CD4-positive, alpha-beta T cell treated with Interleukin-1 beta for 1 hour (primary cell): Measurements from ENCODE around the gene CCNY.

ENCODE experiments used
- DNase-seq, 2 donors: peaks; one replicate each; pipeline ENCODE4 v3.0.0-alpha.2; 2020 to 2022

The CCNY gene

GRCh38 chr10:35567951-35568350, 231.6 kb downstream of the CCNY start:
- no peak for DNase-seq

DNA sequence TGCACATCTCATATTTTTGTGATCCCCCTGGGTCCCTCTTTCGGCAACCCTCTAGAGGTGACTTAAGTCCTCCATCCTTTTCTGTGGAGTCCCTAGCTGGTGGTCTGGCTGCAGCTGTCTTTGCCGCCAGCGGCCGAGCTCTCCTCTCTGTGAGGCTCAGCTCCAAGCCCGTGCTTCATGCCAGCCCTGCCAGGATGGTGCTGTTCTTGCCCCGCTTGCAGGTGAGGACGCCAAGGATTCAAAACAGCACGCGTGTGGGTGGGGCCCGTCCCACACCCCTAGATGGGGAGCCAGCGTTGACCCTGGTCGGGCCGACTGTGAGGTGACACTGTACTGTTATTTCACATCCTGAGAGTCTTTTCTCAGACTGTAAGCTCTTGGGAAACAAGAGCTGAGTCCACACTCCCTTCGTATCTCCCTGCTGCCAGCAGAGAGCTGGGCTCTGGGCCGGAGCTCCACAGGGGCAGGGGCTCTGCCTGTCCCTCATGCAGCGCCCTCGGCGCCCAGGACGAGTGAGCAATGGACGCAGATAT, 232.2 kb downstream of the CCNY start:
- no peak for DNase-seq

GRCh38 chr10:35569111-35569707, 232.9 kb downstream of the CCNY start:
- no peak for DNase-seq

- DNase-seq: no peak
Measured at GRCh38 chr10:35569836-35570235, 233.5 kb downstream of the CCNY start.

DNA sequence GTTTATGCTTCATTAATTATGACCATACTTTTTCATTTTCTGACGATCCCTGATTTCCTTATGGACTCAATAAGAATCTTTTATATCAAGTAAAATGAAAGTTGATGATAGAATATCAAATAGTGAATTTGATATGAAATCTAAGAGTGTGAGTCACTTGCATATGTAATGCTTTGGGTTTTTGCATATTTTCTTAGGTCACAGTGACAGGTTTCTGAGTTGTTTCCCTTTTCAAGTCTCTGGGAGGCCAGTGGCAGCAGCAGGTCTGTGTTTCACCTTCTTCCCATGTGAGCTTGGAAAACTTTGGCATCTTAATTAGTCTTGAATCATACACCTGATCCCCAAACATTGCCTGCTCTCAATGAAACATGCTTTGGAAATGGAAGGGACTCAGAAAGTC, 234.1 kb downstream of the CCNY start:
- DNase-seq: no peak

- no peak for DNase-seq
Measured at GRCh38 chr10:35572583-35572982, 236.3 kb downstream of the CCNY start.

DNA sequence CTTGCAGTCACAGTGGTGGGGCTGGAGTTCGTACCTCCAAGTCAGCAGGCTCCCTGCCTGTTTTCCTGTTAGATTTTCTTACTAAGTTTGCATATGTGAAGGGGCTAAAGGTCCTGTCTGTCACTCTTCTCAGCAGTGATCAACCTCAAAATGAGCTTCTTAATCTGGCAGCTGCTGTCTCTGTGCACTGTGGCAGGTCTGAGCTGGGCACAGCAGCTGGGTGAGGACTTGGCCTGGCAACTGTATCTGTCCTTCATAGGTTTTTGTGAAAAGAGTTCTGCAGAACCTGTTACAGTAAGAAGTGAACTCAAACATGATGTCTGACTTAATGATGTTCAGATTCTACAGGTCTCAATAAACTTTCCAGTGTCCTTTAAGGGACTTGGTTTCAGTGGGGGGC, 237.5 kb downstream of the CCNY start:
- DNase-seq: no peak

- DNase-seq: no peak
Measured at GRCh38 chr10:35574924-35575352, 238.6 kb downstream of the CCNY start.

DNA sequence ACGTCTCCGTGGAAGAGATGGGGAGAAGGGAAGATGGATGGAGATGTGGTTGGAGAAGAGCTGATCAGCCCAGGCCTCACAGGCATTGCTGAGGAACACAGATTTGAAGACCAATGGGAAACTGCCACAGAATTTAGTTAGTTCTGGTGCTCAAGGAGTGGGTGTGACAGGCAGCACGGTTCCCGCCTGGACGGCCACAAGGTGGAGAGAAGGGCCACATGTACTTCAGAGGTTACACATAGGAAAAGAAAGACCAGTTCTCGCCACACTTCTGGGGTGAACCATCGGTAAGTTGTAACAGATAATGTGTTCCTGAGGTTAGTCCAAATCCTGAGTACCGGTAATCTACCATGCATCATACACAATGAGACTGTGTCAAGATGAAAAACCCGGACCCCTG, 239.3 kb downstream of the CCNY start:
- DNase-seq: no peak

DNA sequence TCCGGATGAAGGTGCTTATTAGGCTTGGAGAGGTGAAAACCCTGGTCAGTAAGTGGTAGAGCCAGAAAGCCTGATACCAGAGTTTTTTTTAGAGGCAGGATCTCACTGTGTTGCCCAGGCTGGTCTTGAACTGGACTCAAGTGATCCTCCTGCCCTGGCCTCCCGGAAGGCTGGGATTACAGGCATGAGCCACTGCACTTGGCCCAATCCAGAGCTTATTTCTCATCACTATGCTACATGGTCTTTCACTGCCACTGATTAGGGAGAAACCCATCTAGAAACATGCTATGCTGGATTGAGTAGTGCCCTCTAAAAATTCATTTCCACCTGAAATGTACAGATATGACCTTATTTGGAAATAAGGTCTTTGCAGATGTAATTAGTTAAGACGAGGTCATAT, 240.4 kb downstream of the CCNY start:
- DNase-seq: no peak

GRCh38 chr10:35577926-35578617, 241.8 kb downstream of the CCNY start:
- no peak for DNase-seq

DNA sequence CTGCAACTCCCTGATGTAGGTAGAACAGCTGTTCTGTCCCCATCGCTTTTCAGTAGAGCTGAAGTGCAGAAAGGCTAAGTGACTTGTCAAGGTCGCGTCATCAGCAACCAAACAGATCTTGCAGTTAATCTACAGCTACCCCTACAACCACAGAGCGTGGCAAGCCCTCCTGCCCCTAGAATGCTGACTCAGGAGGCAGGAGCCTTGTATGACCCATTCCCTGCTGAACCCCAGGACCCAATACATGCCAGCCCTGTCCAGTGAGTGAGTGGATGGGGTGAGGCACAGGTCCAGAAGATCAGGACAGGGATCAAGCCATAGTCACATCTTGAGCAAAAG, 242.3 kb downstream of the CCNY start:
- DNase-seq: no peak

DNA sequence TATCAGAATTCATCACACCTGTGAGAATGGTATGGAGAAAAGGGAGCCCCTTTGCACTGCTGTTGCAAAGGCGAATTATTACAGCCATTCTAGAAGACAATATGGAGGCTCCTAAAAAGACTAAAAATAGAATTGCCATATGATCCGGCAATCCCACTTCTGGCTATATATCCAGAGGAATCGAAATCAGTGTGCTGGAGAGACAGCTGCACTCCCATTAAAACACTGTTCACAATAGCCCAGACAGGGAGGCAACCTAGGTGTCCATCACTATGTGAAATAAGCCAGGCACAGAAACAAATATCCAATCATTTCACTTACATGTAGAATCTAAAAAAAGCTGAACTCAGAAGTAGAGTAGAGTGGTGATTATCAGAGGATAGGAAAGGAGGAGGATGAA, 242.8 kb downstream of the CCNY start:
- no peak for DNase-seq

GRCh38 chr10:35579726-35580422, 243.6 kb downstream of the CCNY start:
- DNase-seq: no peak

DNA sequence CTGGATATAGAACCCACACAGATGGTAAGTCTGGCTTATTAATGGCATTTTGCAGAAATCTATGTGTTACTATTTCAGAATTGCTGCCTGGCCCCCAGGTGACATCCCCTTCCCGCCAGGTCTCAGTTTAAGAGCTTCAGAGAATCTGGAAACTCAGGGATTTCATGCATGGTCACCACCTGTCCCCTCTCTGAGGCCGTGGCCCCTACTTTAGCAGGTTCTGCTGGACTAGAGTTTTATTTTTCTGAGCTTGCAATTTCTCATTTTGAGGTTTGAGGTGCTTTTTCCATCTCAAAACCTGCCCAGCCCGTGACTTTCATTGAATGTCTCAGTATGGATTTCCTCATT, 244.1 kb downstream of the CCNY start:
- no peak for DNase-seq

DNA sequence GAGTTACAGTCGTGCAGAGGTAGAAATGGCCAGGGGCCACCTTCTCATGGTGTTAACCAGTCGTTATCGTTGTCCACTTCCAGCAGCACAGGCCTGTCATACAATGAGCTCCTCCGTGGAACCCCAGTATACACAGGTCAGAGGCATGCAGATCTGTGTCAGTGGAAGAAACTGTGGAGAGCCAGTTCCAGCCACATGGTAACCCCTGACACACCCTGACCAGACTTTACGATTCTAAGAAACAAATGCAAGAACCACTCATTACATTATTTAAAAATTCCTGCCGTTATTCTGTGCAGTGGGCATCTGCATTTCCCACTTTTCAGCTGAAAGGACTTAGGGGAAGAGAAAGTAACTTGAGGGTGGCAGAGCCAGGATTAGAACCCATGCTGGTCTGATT, 245.3 kb downstream of the CCNY start:
- DNase-seq: no peak

DNA sequence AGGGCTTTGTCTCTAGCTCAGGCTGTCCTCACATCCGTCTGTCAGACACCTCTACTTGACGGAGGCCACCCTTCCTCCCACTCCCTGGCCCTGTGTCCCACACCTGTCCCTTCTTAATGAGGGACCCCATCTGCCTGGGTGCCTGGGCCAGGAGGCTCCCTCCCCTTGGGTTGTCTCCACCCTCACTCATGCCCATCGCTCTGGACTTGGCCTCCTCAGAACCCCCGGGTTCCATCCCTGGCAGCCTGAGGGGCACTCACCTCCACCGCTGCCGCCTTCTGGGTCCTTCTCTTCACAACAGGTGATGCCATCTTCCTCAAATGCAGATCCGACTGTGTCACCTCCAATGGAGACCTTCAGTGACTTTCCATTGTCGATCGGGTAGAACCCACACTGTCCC, 248.6 kb downstream of the CCNY start:
- no peak for DNase-seq

GRCh38 chr10:35585356-35585755, 249.0 kb downstream of the CCNY start:
- DNase-seq: no peak

DNA sequence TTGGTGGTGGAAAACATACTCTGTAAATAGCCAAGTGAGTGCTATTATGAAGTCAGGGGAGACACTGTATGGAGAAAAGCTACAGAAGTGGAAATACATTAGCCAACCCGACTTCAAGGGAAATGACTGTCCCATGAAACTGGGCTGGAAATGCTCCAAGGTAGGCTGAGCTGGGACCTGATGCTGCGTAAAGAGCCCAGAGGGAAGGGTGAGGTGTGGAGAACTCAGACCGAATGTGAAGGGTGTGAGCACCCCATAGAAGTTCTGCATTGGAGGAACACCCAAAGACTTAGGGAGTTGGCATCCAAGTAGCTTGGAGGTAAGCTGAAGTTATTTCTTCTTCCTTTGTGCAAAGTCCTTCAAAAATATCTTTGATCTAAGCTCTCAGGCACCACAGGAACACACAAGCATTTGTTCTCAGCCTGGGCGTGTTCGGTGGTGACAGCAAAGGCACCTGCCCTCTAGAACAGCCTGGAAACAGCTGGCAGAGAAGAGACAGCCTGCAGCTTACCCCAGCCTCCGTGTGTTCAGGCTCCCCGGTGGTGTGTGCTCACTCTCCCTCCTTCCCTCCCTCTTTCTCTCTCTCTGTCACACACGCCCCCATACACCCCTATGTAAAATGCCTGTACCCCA, 249.7 kb downstream of the CCNY start:
- no peak for DNase-seq

- no peak for DNase-seq
Measured at GRCh38 chr10:35588836-35589235, 252.5 kb downstream of the CCNY start.

DNA sequence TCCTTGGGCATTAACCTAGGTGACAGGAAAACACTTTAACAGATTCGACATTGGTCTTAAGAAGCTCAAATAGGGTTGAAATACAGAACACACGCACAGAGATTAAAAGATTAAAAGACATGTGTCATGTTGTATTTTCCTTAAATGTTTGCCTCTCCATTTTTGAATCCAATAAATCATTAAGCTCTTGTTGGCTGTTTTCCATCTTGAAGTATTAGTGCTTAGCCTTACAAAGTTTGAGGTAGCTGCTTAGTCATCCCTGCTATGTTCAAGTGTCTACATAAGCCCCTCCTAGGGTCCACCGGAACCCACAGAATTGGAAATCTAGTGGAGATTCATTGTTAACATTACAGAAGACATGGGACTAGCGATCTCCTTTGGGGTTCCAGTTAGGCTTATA, 256.1 kb downstream of the CCNY start:
- no peak for DNase-seq

DNA sequence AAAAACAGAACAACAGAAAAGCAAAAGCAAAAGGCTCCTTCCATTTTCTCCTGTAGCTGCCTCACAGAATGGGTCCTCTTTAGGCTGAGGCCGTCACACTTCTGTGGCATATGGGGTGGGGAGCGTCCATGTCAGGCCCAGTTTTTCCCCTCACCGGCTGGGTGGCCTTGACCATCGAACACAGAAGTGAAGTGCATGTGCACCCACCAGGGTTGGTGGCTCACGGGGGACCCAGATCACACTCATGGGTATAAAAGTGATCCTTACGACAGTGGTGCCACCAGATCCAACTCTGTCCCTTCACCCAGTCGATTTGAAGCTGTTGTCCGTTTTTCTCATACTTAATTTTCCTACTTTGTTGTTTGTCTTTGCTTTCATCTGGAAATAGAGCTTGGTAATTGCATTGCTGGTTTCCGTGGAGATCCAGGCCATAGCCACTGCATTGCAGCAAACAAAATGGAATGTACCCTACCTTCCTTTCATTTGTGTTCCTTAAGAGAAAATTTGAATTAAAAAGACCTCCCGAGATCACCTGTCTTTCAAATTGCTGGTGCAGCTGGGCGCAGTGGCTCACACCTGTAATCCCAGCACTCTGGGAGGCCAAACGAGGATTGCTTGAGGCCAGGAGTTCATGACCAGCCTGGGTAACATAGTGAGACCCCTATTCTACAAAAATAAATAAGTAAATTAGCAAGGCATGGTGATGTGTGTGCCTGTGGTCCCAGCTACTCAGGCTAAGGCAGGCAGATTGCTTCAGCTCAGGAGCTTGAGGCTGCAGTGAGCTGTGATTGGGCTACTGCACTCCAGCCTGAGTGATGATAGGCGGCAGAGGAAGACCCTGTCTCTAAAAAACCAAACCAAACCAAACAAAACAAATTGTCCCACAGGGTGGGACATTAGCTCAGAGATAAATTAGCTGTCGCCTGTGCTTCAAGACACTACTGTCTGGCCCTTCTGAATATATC, 258.1 kb downstream of the CCNY start:
- DNase-seq: no peak

DNA sequence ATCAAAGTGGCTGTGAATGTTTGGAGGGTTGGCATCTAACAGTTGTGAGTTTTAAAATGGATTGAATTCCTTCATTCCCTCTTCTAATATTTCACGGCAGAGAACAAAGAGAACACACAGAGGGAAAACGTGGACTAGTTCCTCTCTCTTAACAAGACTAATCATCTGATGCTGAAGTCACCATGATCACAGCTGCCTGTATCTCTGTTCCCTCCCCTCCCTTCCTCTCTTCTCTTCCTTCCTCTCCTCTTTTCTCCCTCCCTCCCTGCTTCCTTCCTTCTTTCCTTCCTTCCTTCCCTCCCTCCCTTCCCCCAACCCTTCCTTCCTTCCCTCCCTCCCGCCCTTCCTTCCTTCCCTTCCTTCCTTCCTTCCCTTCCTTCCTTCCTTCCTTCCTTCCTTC, 258.8 kb downstream of the CCNY start:
- DNase-seq: no peak
